Breast epithelium (tissue), 4 donors: Measurements from ENCODE around the gene MMS19. TPM values are rescaled to one million over a fixed set of nuclear protein-coding genes. Genes with fewer than 3 reads are reported as not detected.
A peak's percentile ranks its signal among the peaks of the same experiment; 100 is the strongest.

Experiments used
- DNase-seq, 2 donors: peaks; one replicate each; pipeline ENCODE4 v3.0.0-alpha.2; 2019; ENCODE audit warnings: low spot score in 2 of 2
- H3K27ac ChIP-seq, 2 donors: fragments of 200-600 bp; sonication (generic) in 1 of 2; one replicate each; pipeline ENCODE4 v1.5.1; 2016 to 2019; ENCODE audit warnings: mild to moderate bottlenecking in 1 of 2
- H3K27me3 ChIP-seq, 2 donors: fragments of 200-600 bp; sonication (generic) in 1 of 2; one replicate each; pipeline versions ENCODE4 v1.5.1 to v1.6.0; 2017 to 2019; ENCODE audit warnings: control low read depth in 1 of 2, mild to moderate bottlenecking in 1 of 2
- H3K36me3 ChIP-seq: fragments of 200-600 bp; one replicate; pipeline ENCODE4 v1.5.1; 2019
- H3K4me1 ChIP-seq, 2 donors: fragments of 200-600 bp; sonication (generic); one replicate each; pipeline ENCODE4 v1.5.1; 2016 to 2019; ENCODE audit warnings: control low read depth in 1 of 2
- H3K4me3 ChIP-seq, 3 donors: fragments of 200-600 bp; sonication (generic); 1 replicate in 2 of 3; 2 replicates in 1 of 3; pipeline ENCODE4 v1.5.1; 2016 to 2019; ENCODE audit warnings: mild to moderate bottlenecking in 3 of 3, moderate library complexity in 2 of 3
- H3K9me3 ChIP-seq, 2 donors: fragments of 200-600 bp; sonication (generic) in 1 of 2; one replicate each; pipeline ENCODE4 v1.5.1; 2016 to 2019; ENCODE audit warnings: control low read depth in 1 of 2
- POLR2A ChIP-seq: fragments of 450-650 bp; IDR thresholded peaks from one replicate; pipeline ENCODE4 v1.6.1; 2016; ENCODE audit warnings: antibody characterized with exemption, mild to moderate bottlenecking, moderate library complexity
- POLR2AphosphoS5 ChIP-seq, 3 donors: sonication (generic); formaldehyde crosslinking; IDR thresholded peaks; one replicate each; pipeline ENCODE4 v1.6.1; 2017; ENCODE audit warnings: antibody characterized with exemption in 3 of 3
- intact Hi-C: fragments of 100-400 bp; cut with DNase I; formaldehyde crosslinking; loops from one replicate; pipeline ENCODE4 v1.15.1; 2023; ENCODE audit warnings: low total_unique reads
- total RNA-seq, 3 donors: library from RNA; depleted of rRNA; stranded (reverse); fragments of >200 nt; gene quantifications; one replicate each; pipeline ENCODE4 v1.1.0, GENCODE V29; 2016
- TF ChIP-seq, protein P1 (sequence below), 3 donors: fragments of 450-650 bp; IDR thresholded peaks; one replicate each; pipeline ENCODE4 v1.5.1; 2016 to 2017; ENCODE audit warnings: antibody characterized with exemption in 3 of 3, mild to moderate bottlenecking in 3 of 3, moderate library complexity in 3 of 3

The MMS19 gene
- total RNA-seq, 3 donors from 2014 or later: 73.0 to 109 (median 78.7) TPM

DNA sequence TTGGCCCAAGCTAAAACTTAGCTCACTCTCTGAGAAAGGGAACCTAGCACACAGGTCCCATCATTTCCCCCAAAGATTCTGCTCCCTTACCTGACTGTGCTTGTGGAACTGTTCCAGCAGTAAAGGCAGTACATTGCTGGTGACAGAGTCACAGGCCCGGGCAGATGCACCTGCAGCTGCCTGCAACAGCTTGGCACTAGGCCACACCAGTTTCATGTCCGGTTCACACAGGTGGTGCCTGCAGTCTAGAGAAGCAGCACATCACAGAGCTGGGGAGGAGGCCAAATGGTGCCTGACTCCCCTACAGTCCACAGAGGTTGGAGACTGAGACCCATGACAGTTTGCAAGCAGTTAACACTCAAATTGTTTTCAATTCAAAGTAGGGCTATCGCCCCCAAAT, 30.1 kb downstream of the MMS19 start:
- H3K4me3 ChIP-seq: no peak overlapping the region
- no peaks in the 10 kb centered on the region for H3K36me3 ChIP-seq
- no peaks in the 10 kb centered on the region for H3K4me1 ChIP-seq
- H3K9me3 ChIP-seq: no peaks in the 10 kb centered on the region
- intact Hi-C loops: loop anchor here (10.0 kb wide), 1 partner anchor 77 kb away; no protein-coding TSS in a partner anchor
- TF ChIP-seq POLR2AphosphoS5 (IDR thresholded peaks at IDR 0.05) (no peak), POLR2A (no peak)
- TF ChIP-seq, protein P1, sequence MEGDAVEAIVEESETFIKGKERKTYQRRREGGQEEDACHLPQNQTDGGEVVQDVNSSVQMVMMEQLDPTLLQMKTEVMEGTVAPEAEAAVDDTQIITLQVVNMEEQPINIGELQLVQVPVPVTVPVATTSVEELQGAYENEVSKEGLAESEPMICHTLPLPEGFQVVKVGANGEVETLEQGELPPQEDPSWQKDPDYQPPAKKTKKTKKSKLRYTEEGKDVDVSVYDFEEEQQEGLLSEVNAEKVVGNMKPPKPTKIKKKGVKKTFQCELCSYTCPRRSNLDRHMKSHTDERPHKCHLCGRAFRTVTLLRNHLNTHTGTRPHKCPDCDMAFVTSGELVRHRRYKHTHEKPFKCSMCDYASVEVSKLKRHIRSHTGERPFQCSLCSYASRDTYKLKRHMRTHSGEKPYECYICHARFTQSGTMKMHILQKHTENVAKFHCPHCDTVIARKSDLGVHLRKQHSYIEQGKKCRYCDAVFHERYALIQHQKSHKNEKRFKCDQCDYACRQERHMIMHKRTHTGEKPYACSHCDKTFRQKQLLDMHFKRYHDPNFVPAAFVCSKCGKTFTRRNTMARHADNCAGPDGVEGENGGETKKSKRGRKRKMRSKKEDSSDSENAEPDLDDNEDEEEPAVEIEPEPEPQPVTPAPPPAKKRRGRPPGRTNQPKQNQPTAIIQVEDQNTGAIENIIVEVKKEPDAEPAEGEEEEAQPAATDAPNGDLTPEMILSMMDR (IDR thresholded peaks at IDR 0.05): no peak
- no peak for DNase-seq
- no peak overlapping the region for H3K27ac ChIP-seq
- H3K27me3 ChIP-seq: no peaks in the 10 kb centered on the region

DNA sequence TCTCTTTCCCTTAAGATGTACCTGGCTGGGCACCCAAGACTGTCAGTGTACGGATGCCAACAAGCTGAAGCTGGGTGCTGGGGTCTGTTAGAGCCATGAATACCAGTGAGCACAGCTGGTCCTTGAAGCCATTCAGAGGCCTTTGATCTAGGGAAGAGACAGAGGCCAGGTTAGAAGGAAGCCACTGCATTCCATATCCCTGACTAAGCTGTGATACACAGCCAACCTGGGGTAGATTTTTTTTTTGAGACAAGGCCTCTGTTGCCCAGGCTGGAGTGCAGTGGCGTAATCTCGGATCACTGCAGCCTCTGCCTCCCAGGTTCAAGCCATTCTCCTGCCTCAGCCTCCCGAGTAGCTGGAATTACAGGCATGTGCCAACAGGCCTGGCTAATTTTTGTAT, 31.5 kb downstream of the MMS19 start:
- intact Hi-C loops: loop anchor here (10.0 kb wide), 1 partner anchor 78 kb away; no protein-coding TSS in a partner anchor
- Histone ChIP-seq H3K4me1 (no peaks in the 10 kb centered on the region), H3K27ac (peak overlapping the region; percentile 55 to 62), H3K36me3 (peaks cover 7% of the 10 kb centered on the region), H3K27me3 (no peaks in the 10 kb centered on the region), H3K9me3 (no peaks in the 10 kb centered on the region), H3K4me3 (no peak overlapping the region)
- no peak for DNase-seq
- TF ChIP-seq POLR2AphosphoS5 (IDR thresholded peaks at IDR 0.05) (no peak), POLR2A (no peak)
- TF ChIP-seq, protein P1 (IDR thresholded peaks at IDR 0.05): no peak

DNA sequence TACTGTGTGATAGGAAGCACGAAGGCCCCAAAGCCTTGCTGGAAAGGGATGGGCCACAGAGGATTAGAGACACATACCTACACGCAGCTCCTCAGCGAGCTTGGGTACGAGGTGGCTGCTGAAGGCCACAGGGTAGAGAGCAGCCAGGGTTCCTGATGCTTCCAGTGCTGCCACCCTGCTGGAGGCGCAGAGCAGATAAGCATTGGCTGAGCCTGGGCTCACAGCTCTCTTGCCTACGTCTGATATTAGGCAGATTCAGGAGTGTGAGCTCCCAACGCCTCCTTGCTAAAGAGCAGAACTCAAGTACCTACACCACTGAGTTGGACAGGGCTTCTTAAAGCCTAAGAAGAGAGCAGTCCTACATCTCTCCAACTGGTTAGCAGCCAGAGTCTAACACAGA, 32.2 kb downstream of the MMS19 start:
- Histone ChIP-seq H3K9me3 (no peaks in the 10 kb centered on the region), H3K27ac (peak overlapping the region; percentile 55 to 62)

DNA sequence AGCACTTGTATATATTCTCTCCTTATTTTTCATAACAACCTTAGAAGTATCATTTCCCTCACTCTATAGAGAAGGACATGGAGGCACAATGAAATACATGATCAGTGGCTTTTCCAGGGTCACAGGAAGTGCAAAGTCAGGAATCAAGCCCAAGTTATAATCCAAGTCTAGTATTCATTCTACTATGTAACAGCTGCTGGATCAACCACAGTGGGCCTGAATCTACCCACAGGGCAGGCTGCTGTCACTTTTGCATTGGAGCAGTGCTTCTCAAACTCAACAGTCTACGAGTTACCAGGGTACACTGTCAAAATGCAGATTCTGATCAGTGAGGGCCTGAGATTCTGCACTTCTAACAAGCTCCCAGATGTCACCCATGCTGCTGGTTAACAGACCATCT, 34.0 kb downstream of the MMS19 start:
- Histone ChIP-seq H3K4me1 (no peaks in the 10 kb centered on the region), H3K4me3 (no peak overlapping the region), H3K36me3 (peaks cover 11% of the 10 kb centered on the region), H3K27ac (peak overlapping the region; percentile 27 to 65), H3K9me3 (no peaks in the 10 kb centered on the region), H3K27me3 (no peaks in the 10 kb centered on the region)
- intact Hi-C loops: loop anchor here (10.0 kb wide), 1 partner anchor 81 kb away; no protein-coding TSS in a partner anchor
- DNase-seq: no peak
- no peak for TF ChIP-seq POLR2AphosphoS5 (IDR thresholded peaks at IDR 0.05)
- TF ChIP-seq POLR2A: no peak
- TF ChIP-seq, protein P1 (IDR thresholded peaks at IDR 0.05): no peak

More for the DNA sequence above, 32.2 kb downstream of the MMS19 start:
- intact Hi-C loops: loop anchor here (10.0 kb wide), 1 partner anchor 79 kb away; no protein-coding TSS in a partner anchor
- Histone ChIP-seq H3K27me3 (no peaks in the 10 kb centered on the region), H3K36me3 (peaks cover 7% of the 10 kb centered on the region), H3K4me1 (no peaks in the 10 kb centered on the region), H3K4me3 (no peak overlapping the region)
- DNase-seq: no peak
- TF ChIP-seq POLR2AphosphoS5 (IDR thresholded peaks at IDR 0.05) (no peak), POLR2A (no peak)
- TF ChIP-seq, protein P1 (IDR thresholded peaks at IDR 0.05): no peak

DNA sequence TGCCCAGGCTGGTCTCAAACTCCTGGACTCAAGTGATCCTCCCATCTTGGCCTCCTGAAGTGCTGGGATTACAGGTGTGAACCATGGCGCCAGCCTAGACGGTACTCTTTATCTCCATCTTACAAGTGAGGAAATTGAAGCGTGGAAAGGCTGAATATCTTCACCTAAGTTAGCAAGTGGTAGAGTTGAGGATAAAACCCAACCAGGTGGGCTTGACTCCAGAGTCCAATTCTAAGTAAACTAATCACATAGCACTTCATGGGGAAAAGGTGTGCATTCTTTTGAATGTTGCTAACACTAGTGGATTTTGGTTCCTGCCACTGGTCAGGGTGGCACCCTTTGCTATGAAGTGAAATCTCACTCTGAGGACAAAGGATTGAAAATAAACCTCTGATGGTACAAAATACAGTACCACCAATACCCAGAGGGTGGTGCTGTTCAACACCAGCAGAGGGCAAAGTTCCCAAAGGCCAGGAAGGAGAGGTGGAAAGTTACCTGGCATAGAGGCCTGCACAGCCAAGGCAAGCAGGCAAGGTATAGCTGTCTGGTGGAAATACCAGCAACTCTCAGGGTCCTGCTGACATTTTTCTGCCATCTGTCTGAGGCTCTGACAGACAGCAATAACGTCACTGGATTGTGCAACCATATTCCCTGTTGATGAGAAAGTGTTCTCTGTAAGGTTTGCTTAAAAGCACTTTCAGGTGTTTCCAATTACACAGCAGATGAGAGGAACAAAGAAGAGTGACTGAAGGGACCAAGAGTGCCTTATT, 34.7 kb downstream of the MMS19 start:
- Histone ChIP-seq H3K9me3 (no peaks in the 10 kb centered on the region), H3K36me3 (peaks cover 11% of the 10 kb centered on the region), H3K27me3 (no peaks in the 10 kb centered on the region), H3K27ac (peak overlapping the region; percentile 48 to 65), H3K4me3 (no peak overlapping the region), H3K4me1 (no peaks in the 10 kb centered on the region)
- intact Hi-C loops: loop anchor here (10.0 kb wide), 1 partner anchor 81 kb away; no protein-coding TSS in a partner anchor
- no peak for DNase-seq
- TF ChIP-seq POLR2A (no peak), POLR2AphosphoS5 (IDR thresholded peaks at IDR 0.05) (peak; percentile 36 to 61 (median 55))
- TF ChIP-seq, protein P1 (IDR thresholded peaks at IDR 0.05): peak; percentile 68 to 90 (median 88)
